ENCODE measurements around the gene RAB7B. TPM values are rescaled to one million over a fixed set of nuclear protein-coding genes. Genes with fewer than 3 reads are reported as not detected.

RAB7B gene
- total and polyA plus RNA-seq, 2 of the 13 experiments (the other 11 are each of a cell fraction or from before 2014, with no cell fraction given): 0.05 to 0.46 TPM

DNA sequence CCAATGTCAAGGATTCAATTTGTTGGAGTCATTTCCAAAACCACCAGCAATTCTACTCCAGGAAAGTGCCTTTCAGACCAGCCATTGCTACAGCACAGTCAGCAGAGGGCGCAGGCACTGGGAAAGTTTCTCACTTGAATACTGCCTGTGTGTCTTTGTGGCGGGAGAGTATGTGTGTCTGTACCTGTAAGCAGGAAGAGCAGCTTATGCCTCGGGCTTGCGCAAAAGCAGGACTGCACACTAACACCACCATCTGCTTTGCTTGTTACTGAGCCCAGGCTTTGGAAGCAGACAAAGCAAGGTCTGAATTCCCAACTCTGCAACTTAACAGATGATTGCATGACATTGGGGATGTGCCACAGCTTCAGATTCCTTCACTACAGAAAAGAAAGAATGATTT, 27.5 kb upstream of the RAB7B start (continued):
- TF ChIP-seq SALL1 (CRISPR knock-in tag; IDR thresholded peaks at IDR 0.05): peak; percentile 85
- no peak; the same call in 1 of the 2 replicates for TF ChIP-seq ZNF782 (CRISPR knock-in tag; IDR thresholded peaks at IDR 0.05; ENCODE audit: borderline replicate concordance)
- no peak for TF ChIP-seq DNMT1 (CRISPR knock-in tag; IDR thresholded peaks at IDR 0.05)
- TF ChIP-seq RNF2 (conservative IDR thresholded peaks at IDR 0.05; ENCODE audit: low read depth): 0 out of 2 replicates have a peak, but pooled peaks have one; percentile 35
- TF ChIP-seq IRF2 (CRISPR knock-in tag; IDR thresholded peaks at IDR 0.05): peak; percentile 72; the same call in 1 of the 2 replicates
- TF ChIP-seq ZFP90 (CRISPR knock-in tag; IDR thresholded peaks at IDR 0.05; ENCODE audit: borderline replicate concordance): peak; percentile 80; the same call in 1 of the 2 replicates
- TF ChIP-seq, protein P1, sequence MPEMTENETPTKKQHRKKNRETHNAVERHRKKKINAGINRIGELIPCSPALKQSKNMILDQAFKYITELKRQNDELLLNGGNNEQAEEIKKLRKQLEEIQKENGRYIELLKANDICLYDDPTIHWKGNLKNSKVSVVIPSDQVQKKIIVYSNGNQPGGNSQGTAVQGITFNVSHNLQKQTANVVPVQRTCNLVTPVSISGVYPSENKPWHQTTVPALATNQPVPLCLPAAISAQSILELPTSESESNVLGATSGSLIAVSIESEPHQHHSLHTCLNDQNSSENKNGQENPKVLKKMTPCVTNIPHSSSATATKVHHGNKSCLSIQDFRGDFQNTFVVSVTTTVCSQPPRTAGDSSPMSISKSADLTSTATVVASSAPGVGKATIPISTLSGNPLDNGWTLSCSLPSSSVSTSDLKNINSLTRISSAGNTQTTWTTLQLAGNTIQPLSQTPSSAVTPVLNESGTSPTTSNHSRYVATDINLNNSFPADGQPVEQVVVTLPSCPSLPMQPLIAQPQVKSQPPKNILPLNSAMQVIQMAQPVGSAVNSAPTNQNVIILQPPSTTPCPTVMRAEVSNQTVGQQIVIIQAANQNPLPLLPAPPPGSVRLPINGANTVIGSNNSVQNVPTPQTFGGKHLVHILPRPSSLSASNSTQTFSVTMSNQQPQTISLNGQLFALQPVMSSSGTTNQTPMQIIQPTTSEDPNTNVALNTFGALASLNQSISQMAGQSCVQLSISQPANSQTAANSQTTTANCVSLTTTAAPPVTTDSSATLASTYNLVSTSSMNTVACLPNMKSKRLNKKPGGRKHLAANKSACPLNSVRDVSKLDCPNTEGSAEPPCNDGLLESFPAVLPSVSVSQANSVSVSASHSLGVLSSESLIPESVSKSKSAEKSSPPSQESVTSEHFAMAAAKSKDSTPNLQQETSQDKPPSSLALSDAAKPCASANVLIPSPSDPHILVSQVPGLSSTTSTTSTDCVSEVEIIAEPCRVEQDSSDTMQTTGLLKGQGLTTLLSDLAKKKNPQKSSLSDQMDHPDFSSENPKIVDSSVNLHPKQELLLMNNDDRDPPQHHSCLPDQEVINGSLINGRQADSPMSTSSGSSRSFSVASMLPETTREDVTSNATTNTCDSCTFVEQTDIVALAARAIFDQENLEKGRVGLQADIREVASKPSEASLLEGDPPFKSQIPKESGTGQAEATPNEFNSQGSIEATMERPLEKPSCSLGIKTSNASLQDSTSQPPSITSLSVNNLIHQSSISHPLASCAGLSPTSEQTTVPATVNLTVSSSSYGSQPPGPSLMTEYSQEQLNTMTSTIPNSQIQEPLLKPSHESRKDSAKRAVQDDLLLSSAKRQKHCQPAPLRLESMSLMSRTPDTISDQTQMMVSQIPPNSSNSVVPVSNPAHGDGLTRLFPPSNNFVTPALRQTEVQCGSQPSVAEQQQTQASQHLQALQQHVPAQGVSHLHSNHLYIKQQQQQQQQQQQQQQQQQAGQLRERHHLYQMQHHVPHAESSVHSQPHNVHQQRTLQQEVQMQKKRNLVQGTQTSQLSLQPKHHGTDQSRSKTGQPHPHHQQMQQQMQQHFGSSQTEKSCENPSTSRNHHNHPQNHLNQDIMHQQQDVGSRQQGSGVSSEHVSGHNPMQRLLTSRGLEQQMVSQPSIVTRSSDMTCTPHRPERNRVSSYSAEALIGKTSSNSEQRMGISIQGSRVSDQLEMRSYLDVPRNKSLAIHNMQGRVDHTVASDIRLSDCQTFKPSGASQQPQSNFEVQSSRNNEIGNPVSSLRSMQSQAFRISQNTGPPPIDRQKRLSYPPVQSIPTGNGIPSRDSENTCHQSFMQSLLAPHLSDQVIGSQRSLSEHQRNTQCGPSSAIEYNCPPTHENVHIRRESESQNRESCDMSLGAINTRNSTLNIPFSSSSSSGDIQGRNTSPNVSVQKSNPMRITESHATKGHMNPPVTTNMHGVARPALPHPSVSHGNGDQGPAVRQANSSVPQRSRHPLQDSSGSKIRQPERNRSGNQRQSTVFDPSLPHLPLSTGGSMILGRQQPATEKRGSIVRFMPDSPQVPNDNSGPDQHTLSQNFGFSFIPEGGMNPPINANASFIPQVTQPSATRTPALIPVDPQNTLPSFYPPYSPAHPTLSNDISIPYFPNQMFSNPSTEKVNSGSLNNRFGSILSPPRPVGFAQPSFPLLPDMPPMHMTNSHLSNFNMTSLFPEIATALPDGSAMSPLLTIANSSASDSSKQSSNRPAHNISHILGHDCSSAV (CRISPR knock-in tag; IDR thresholded peaks at IDR 0.05; ENCODE audit: borderline replicate concordance): no peak
- peak; percentile 38 for TF ChIP-seq HNRNPLL (IDR thresholded peaks at IDR 0.05; ENCODE audit: low read depth, low read length, poor library complexity, severe bottlenecking)
- TF ChIP-seq ZNF772 (CRISPR knock-in tag; IDR thresholded peaks at IDR 0.05): no peak
- TF ChIP-seq, protein P2, sequence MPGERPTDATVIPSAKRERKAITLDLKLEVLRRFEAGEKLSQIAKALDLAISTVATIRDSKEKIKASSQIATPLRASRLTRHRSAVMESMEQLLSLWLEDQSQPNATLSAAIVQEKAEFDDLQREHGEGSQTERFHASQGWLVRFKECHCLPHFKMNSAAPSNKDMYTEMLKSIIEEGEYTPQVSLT (CRISPR knock-in tag; IDR thresholded peaks at IDR 0.05; ENCODE audit: borderline replicate concordance, low read depth): no peak
- TF ChIP-seq ZNF766 (CRISPR knock-in tag; IDR thresholded peaks at IDR 0.05; ENCODE audit: borderline replicate concordance): 0 out of 2 replicates have a peak, but pooled peaks have one; percentile 58
- TF ChIP-seq SOX5 (CRISPR knock-in tag; IDR thresholded peaks at IDR 0.05; ENCODE audit: borderline replicate concordance): peak; percentile 38
- peak; percentile 73; the same call in 1 of the 2 replicates for TF ChIP-seq FOXJ3 (CRISPR knock-in tag; IDR thresholded peaks at IDR 0.05; ENCODE audit: borderline replicate concordance)
- no peak for TF ChIP-seq ZNF547 (CRISPR knock-in tag; IDR thresholded peaks at IDR 0.05)
- no peak for TF ChIP-seq HNRNPH1 (optimal IDR thresholded peaks at IDR 0.05; ENCODE audit: low read depth, low read length)
- 0 out of 2 replicates have a peak, but pooled peaks have one; percentile 32 for TF ChIP-seq ZFX (CRISPR knock-in tag; IDR thresholded peaks at IDR 0.05; ENCODE audit: low read depth)
- TF ChIP-seq, protein P3, sequence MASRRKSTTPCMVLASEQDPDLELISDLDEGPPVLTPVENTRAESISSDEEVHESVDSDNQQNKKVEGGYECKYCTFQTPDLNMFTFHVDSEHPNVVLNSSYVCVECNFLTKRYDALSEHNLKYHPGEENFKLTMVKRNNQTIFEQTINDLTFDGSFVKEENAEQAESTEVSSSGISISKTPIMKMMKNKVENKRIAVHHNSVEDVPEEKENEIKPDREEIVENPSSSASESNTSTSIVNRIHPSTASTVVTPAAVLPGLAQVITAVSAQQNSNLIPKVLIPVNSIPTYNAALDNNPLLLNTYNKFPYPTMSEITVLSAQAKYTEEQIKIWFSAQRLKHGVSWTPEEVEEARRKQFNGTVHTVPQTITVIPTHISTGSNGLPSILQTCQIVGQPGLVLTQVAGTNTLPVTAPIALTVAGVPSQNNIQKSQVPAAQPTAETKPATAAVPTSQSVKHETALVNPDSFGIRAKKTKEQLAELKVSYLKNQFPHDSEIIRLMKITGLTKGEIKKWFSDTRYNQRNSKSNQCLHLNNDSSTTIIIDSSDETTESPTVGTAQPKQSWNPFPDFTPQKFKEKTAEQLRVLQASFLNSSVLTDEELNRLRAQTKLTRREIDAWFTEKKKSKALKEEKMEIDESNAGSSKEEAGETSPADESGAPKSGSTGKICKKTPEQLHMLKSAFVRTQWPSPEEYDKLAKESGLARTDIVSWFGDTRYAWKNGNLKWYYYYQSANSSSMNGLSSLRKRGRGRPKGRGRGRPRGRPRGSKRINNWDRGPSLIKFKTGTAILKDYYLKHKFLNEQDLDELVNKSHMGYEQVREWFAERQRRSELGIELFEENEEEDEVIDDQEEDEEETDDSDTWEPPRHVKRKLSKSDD (CRISPR knock-in tag; IDR thresholded peaks at IDR 0.05; ENCODE audit: low read depth): no peak
